ENCODE results near the gene NAGS.

Gene NAGS

GRCh38 chr17:44049294-44050060 lies 45.1 kb downstream of the NAGS start:
- Histone ChIP-seq H3K4me1 (ENCODE audit: control insufficient read depth, insufficient read depth, low read length) (no peaks in the 10 kb centered on the region), H3K27ac (ENCODE audit: extremely low read depth, low read depth, low read length) (no peak overlapping the region), H3K4me3 (ENCODE audit: low read depth, low read length) (no peak overlapping the region), H3K36me3 (ENCODE audit: control insufficient read depth in 2 of 2, insufficient read depth in 1 of 2, low read length in 2 of 2) (peaks cover 69 to 83% of the 10 kb centered on the region in 2 experiments), H3K9me3 (ENCODE audit: control insufficient read depth, insufficient read depth, low read depth, low read length) (no peaks in the 10 kb centered on the region)
- TF ChIP-seq PRDM2 (tag by site-specific recombination; IDR thresholded peaks at IDR 0.05; ENCODE audit: borderline replicate concordance) (no peak), ZNF121 (tag by site-specific recombination; IDR thresholded peaks at IDR 0.05) (peak; percentile 98)
- POLR2A ChIA-PET, result no interaction called here
- CTCF ChIA-PET, result interaction anchor here (0.8 to 2.9 kb wide), 3 partner anchors 8 to 101 kb away, joined by 3 to 23 read pairs (median 4); no protein-coding TSS in a partner anchor

DNA sequence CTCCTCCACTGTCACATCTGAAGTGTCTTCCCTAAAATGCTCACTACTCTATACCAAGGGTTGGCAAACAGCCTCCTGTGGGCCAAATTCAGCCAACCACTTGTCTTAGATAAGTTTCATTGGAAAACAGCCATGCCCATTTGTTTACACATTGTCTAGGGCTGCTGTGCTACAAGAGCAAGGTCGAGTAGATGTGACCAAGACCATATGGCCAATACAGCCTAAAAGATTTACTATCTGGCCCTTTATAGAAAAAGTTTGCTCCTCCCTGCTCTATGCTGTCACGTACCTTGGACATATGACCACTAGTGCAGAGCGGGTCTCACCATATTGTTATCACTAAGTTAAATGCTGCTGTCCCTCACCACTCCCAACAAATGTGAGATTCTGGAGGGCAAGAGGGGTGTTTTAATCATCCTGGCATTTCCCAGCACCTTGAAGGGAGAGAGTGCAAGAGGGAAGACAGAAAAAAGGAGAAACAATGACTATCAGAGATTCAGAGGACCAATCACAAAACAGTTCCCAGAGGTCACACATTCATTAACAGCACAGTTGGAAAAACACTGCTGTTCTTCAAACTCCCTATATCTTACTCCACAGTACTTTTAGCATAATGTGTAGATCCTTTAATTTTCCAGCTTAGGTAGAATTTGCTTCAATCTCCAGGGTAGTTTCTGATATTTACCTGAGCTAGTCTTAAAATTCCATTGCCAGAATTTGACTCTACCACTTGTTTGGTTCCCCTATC lies 48.9 kb downstream of the NAGS start:
- H3K27ac ChIP-seq (ENCODE audit: extremely low read depth, low read depth, low read length), result peak overlapping the region; percentile 0
- H3K36me3 ChIP-seq (ENCODE audit: control insufficient read depth in 2 of 2, insufficient read depth in 1 of 2, low read length in 2 of 2), result peaks cover 78 to 89% of the 10 kb centered on the region in 2 experiments
- no peak for TF ChIP-seq SP2 (tag by site-specific recombination; IDR thresholded peaks at IDR 0.05)
- TF ChIP-seq SALL2 (tag by site-specific recombination; IDR thresholded peaks at IDR 0.05; ENCODE audit: borderline replicate concordance), result no peak
- TF ChIP-seq ZNF362 (tag by site-specific recombination; IDR thresholded peaks at IDR 0.05), result no peak
- no peak for TF ChIP-seq ZNF426 (tag by site-specific recombination; IDR thresholded peaks at IDR 0.05)
- no peak for TF ChIP-seq ZNF548 (tag by site-specific recombination; IDR thresholded peaks at IDR 0.05)
- TF ChIP-seq, protein P1, sequence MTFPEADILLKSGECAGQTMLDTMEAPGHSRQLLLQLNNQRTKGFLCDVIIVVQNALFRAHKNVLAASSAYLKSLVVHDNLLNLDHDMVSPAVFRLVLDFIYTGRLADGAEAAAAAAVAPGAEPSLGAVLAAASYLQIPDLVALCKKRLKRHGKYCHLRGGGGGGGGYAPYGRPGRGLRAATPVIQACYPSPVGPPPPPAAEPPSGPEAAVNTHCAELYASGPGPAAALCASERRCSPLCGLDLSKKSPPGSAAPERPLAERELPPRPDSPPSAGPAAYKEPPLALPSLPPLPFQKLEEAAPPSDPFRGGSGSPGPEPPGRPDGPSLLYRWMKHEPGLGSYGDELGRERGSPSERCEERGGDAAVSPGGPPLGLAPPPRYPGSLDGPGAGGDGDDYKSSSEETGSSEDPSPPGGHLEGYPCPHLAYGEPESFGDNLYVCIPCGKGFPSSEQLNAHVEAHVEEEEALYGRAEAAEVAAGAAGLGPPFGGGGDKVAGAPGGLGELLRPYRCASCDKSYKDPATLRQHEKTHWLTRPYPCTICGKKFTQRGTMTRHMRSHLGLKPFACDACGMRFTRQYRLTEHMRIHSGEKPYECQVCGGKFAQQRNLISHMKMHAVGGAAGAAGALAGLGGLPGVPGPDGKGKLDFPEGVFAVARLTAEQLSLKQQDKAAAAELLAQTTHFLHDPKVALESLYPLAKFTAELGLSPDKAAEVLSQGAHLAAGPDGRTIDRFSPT (tag by site-specific recombination; IDR thresholded peaks at IDR 0.05), result no peak
- no peak for TF ChIP-seq YY1 (tag by site-specific recombination; IDR thresholded peaks at IDR 0.05)
- TF ChIP-seq, protein P2, sequence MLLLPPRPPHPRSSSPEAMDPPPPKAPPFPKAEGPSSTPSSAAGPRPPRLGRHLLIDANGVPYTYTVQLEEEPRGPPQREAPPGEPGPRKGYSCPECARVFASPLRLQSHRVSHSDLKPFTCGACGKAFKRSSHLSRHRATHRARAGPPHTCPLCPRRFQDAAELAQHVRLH (tag by site-specific recombination; IDR thresholded peaks at IDR 0.05), result no peak
- no peak for TF ChIP-seq ZNF350 (tag by site-specific recombination; IDR thresholded peaks at IDR 0.05)
- no peak for TF ChIP-seq ZNF549 (tag by site-specific recombination; IDR thresholded peaks at IDR 0.05)
- no peak for TF ChIP-seq ZBTB1 (tag by site-specific recombination; IDR thresholded peaks at IDR 0.05)
- TF ChIP-seq KLF8 (tag by site-specific recombination; IDR thresholded peaks at IDR 0.05), result no peak
- TF ChIP-seq ZNF48 (tag by site-specific recombination; IDR thresholded peaks at IDR 0.05), result no peak
- no peak for TF ChIP-seq ZNF239 (tag by site-specific recombination; IDR thresholded peaks at IDR 0.05)
- no peak for TF ChIP-seq ZNF664 (tag by site-specific recombination; IDR thresholded peaks at IDR 0.05)
- no peak for TF ChIP-seq ZNF792 (tag by site-specific recombination; IDR thresholded peaks at IDR 0.05)
- TF ChIP-seq ZNF155 (tag by site-specific recombination; IDR thresholded peaks at IDR 0.05), result no peak
- no peaks in the 10 kb centered on the region for H3K9me3 ChIP-seq (ENCODE audit: control insufficient read depth, insufficient read depth, low read depth, low read length)
- ChIA-PET POLR2A (no interaction called here), CTCF (interaction anchor here (0.6 kb wide), 1 partner anchor 34 kb away, joined by 3 read pairs; no protein-coding TSS in a partner anchor)
- H3K4me1 ChIP-seq (ENCODE audit: control insufficient read depth, insufficient read depth, low read length), result no peaks in the 10 kb centered on the region
- H3K4me3 ChIP-seq (ENCODE audit: low read depth, low read length), result no peak overlapping the region

Measured in HEK293 (cell line).